Liver (tissue), 3 donors: ENCODE data around the gene DYRK1A.

ENCODE experiments used
- CTCF ChIP-seq: fragments of 150-350 bp; IDR thresholded peaks from 2 replicates; pipeline ENCODE4 v1.5.1; 2017; ENCODE audit warnings: improper control_type of control experiment, low read depth, low read length; ENCODE audit not compliant: missing input control
- FOXA1 ChIP-seq: IDR thresholded peaks from 2 replicates; pipeline ENCODE4 v1.6.1; 2016; ENCODE audit warnings: antibody characterized with exemption
- MAX ChIP-seq: IDR thresholded peaks from 2 replicates; pipeline ENCODE4 v1.6.1; 2016; ENCODE audit warnings: antibody characterized with exemption
- RAD21 ChIP-seq, 2 donors: IDR thresholded peaks; 2 replicates each; pipeline ENCODE4 v1.6.1; 2016; ENCODE audit warnings: antibody characterized with exemption in 2 of 2, mild to moderate bottlenecking in 2 of 2
- SP1 ChIP-seq: IDR thresholded peaks from 2 replicates; pipeline ENCODE4 v1.6.1; 2018; ENCODE audit warnings: antibody characterized with exemption, mild to moderate bottlenecking
- donor health status: healthy.
- donor health status: healthy.

- TF ChIP-seq CTCF (no peak), SP1 (no peak), RAD21 (IDR thresholded peaks at IDR 0.05) (no peak), MAX (no peak), FOXA1 (no peak)
These were observed 27.0 kb upstream of the DYRK1A start for GRCh38 chr21:37339552-37339939.
